Prostate gland (tissue), 2 donors: ENCODE data around the gene TMTC2.

Experiments
- POLR2AphosphoS5 ChIP-seq: sonication (generic); formaldehyde crosslinking; IDR thresholded peaks from one replicate; pipeline ENCODE4 v1.6.1; 2017; ENCODE audit warnings: antibody characterized with exemption
- TF ChIP-seq, protein P1 (sequence below), 4 experiments: fragments of 200-600 bp in 2 of 4; fragments of 450-650 bp in 2 of 4; sonication (generic) in 2 of 4; IDR thresholded peaks; 1 replicate in 3 of 4; 2 replicates in 1 of 4; pipeline ENCODE4 v1.5.1; 2016 to 2019; ENCODE audit warnings: antibody characterized with exemption in 4 of 4, mild to moderate bottlenecking in 2 of 4, moderate library complexity in 2 of 4

DNA sequence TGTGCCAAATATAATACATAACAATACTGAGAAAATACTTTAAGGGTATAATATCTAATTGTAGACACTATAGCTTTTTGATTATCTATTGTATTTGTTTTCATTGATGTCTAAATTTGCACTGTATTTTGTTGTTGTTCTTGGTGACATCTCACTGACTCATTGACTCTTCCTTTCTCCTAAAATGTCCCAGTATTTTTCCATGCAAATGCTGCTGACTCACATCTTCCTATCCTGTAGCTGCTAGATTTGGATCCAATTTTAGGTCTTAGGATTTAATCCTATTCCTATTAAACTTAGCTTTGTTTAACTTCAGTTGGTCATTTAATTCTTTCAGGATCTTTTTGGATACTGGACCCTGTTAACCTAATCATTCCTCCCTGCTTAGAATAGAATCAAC, 148.5 kb downstream of the TMTC2 start:
- TF ChIP-seq, protein P1, sequence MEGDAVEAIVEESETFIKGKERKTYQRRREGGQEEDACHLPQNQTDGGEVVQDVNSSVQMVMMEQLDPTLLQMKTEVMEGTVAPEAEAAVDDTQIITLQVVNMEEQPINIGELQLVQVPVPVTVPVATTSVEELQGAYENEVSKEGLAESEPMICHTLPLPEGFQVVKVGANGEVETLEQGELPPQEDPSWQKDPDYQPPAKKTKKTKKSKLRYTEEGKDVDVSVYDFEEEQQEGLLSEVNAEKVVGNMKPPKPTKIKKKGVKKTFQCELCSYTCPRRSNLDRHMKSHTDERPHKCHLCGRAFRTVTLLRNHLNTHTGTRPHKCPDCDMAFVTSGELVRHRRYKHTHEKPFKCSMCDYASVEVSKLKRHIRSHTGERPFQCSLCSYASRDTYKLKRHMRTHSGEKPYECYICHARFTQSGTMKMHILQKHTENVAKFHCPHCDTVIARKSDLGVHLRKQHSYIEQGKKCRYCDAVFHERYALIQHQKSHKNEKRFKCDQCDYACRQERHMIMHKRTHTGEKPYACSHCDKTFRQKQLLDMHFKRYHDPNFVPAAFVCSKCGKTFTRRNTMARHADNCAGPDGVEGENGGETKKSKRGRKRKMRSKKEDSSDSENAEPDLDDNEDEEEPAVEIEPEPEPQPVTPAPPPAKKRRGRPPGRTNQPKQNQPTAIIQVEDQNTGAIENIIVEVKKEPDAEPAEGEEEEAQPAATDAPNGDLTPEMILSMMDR (IDR thresholded peaks at IDR 0.05), result no peak
- TF ChIP-seq POLR2AphosphoS5, result no peak
